LNCAP (cell line): ENCODE data around the gene ITGA3.

Source experiments
- CTCF ChIP-seq: fragments of 450-650 bp; IDR thresholded peaks from 2 replicates; pipeline ENCODE4 v1.5.1; 2017; ENCODE audit warnings: mild to moderate bottlenecking

The ITGA3 gene

GRCh38 chr17:50117202-50118051 is 61.5 kb downstream of the ITGA3 start:
- no peak for TF ChIP-seq CTCF

GRCh38 chr17:50118076-50118827 is 62.3 kb downstream of the ITGA3 start:
- no peak for TF ChIP-seq CTCF

- TF ChIP-seq CTCF: no peak
Measured at GRCh38 chr17:50118828-50119218, 62.9 kb downstream of the ITGA3 start.

GRCh38 chr17:50120475-50121253 is 64.8 kb downstream of the ITGA3 start:
- TF ChIP-seq CTCF: no peak

- TF ChIP-seq CTCF: no peak
Measured at GRCh38 chr17:50122945-50123344, 67.0 kb downstream of the ITGA3 start.

GRCh38 chr17:50123649-50124349 is 67.9 kb downstream of the ITGA3 start:
- TF ChIP-seq CTCF: no peak
